Gastroesophageal sphincter (tissue), 3 donors: Measurements from ENCODE around the gene ZFHX2.

Experiments used
- EP300 ChIP-seq: sonication (generic); formaldehyde crosslinking; IDR thresholded peaks from one replicate; pipeline ENCODE4 v1.6.1; 2017; ENCODE audit warnings: antibody characterized with exemption, mild to moderate bottlenecking
- POLR2A ChIP-seq, 2 donors: fragments of 450-650 bp; IDR thresholded peaks; one replicate each; pipeline ENCODE4 v1.6.1; 2017; ENCODE audit warnings: antibody characterized with exemption in 2 of 2, mild to moderate bottlenecking in 2 of 2, moderate library complexity in 1 of 2
- POLR2AphosphoS5 ChIP-seq: sonication (generic); formaldehyde crosslinking; IDR thresholded peaks from one replicate; pipeline ENCODE4 v1.6.1; 2017; ENCODE audit warnings: antibody characterized with exemption
- TF ChIP-seq, protein P1 (sequence below), 4 experiments: fragments of 200-600 bp in 2 of 4; fragments of 450-650 bp in 2 of 4; sonication (generic) in 1 of 4; IDR thresholded peaks; one replicate each; pipeline ENCODE4 v1.5.1; 2017 to 2019; ENCODE audit warnings: antibody characterized with exemption in 4 of 4, mild to moderate bottlenecking in 2 of 4, moderate library complexity in 2 of 4

DNA sequence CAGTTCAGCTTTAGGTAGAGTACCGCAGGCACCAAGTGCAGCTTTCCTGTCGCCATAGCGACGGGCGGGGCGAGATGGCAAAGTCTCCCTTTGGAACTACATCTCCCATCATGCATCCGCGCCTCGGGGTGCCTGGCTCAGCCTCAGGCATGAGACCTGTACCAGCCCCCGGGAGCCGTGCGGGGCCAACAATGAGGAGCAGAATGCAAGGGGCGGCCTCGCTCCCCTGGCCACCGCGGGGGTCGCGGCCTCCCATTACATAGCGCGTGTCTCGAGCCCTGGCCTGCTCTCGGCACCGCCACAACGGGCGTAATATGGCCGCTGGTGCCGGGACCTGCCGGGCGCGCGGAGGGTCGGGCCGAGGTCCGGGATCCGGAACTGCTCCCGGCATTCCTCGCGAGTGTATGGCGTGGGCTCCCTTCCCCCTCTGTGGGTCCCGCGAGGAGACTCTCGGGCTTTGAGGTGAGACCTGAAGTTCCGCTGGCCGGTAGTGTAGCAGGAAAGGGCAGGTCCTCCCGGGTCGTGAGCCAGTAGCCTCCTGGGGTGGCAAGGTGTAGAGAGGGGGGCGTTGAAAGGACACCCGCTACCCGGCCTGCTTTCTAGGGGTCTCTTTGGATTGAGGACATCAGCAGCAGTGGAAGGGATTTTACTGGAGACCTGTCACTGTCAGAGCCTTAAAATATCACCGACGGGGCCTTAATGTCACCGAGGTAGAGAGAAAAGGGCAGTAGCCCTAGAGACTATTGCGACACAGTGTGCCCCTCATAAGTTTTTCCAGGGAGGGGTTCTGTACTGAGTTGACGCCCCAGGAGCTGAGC, 4.5 kb upstream of the ZFHX2 start, which contains the start of gene THTPA:
- TF ChIP-seq, protein P1, sequence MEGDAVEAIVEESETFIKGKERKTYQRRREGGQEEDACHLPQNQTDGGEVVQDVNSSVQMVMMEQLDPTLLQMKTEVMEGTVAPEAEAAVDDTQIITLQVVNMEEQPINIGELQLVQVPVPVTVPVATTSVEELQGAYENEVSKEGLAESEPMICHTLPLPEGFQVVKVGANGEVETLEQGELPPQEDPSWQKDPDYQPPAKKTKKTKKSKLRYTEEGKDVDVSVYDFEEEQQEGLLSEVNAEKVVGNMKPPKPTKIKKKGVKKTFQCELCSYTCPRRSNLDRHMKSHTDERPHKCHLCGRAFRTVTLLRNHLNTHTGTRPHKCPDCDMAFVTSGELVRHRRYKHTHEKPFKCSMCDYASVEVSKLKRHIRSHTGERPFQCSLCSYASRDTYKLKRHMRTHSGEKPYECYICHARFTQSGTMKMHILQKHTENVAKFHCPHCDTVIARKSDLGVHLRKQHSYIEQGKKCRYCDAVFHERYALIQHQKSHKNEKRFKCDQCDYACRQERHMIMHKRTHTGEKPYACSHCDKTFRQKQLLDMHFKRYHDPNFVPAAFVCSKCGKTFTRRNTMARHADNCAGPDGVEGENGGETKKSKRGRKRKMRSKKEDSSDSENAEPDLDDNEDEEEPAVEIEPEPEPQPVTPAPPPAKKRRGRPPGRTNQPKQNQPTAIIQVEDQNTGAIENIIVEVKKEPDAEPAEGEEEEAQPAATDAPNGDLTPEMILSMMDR (IDR thresholded peaks at IDR 0.05) = peak in 2 of 4 experiments; percentile 11 to 37
- TF ChIP-seq POLR2A (IDR thresholded peaks at IDR 0.05) (peak; percentile 32 to 41), EP300 (no peak), POLR2AphosphoS5 (peak; percentile 58)
